Measurements from ENCODE around the gene COL21A1.

The COL21A1 gene

DNA sequence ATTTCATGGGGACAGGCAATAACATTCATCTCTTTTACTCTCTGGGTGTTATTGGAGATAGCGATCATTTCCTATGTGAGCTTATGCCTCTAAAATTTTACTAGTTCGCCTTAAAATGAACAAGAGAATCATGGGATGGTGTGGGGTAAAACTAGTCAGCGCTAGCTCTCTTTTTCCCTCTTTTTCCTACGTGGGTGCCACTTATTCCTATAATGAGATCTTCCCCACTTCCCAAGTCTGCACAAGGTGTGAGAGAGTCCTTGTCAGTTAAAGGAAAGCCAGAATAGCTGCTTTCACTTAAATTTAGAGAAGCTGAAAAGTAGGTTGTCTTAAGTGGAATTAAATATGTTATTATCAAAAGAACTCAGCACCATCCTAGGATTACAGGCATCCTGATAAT is 198.8 kb downstream of the COL21A1 start:
- no CpG with 5 or more reads among the region's 4 CpGs for WGBS (ENCODE audit: extremely low coverage, insufficient coverage, insufficient read length)
- no peaks in the 10 kb centered on the region for H3K79me1 ChIP-seq (ENCODE audit: low read length)
- no peak overlapping the region for H3K14ac ChIP-seq (ENCODE audit: low read length)
- no peak overlapping the region for H3K4me3 ChIP-seq (ENCODE audit: low read depth, low read length)
- H3K4me2 ChIP-seq (ENCODE audit: low read length) = no peak overlapping the region
- H3K36me3 ChIP-seq (ENCODE audit: control insufficient read depth in 1 of 2, insufficient read depth in 2 of 2, low read length in 2 of 2) = no peaks in the 10 kb centered on the region
- H4K8ac ChIP-seq (ENCODE audit: low read depth, low read length) = no peak overlapping the region
- H4K91ac ChIP-seq (ENCODE audit: low read depth, low read length) = no peak overlapping the region
- no peak for DNase-seq
- no peak overlapping the region for H2BK120ac ChIP-seq (ENCODE audit: insufficient read depth, low read length, poor library complexity)
- no peak overlapping the region for H2BK12ac ChIP-seq (ENCODE audit: low read length)
- H3K79me2 ChIP-seq (ENCODE audit: control insufficient read depth, insufficient read depth, low read length, poor library complexity) = no peaks in the 10 kb centered on the region
- no peak overlapping the region for H3K18ac ChIP-seq (ENCODE audit: low read length)
- H4K12ac ChIP-seq (ENCODE audit: low read depth, low read length) = no peak overlapping the region
- H3K27me3 ChIP-seq (ENCODE audit: insufficient read depth, low read length) = no peaks in the 10 kb centered on the region
- H2BK5ac ChIP-seq (ENCODE audit: low read depth, low read length, poor library complexity) = no peak overlapping the region
- H2AK5ac ChIP-seq (ENCODE audit: low read length) = no peak overlapping the region
- no peak overlapping the region for H3K9ac ChIP-seq (ENCODE audit: low read length)
- H3K23ac ChIP-seq (ENCODE audit: low read length) = no peak overlapping the region
- H2AFZ ChIP-seq (ENCODE audit: insufficient read depth, low read length, poor library complexity) = no peak overlapping the region
- no peak overlapping the region for H3K27ac ChIP-seq (ENCODE audit: low read depth, low read length)
- no peak overlapping the region for H3K4ac ChIP-seq (ENCODE audit: low read depth, low read length)
- no peaks in the 10 kb centered on the region for H3K9me3 ChIP-seq (ENCODE audit: insufficient read depth, low read depth, low read length)
- H3K4me1 ChIP-seq (ENCODE audit: control insufficient read depth in 1 of 2, insufficient read depth in 2 of 2, low read length in 2 of 2) = no peaks in the 10 kb centered on the region

DNA sequence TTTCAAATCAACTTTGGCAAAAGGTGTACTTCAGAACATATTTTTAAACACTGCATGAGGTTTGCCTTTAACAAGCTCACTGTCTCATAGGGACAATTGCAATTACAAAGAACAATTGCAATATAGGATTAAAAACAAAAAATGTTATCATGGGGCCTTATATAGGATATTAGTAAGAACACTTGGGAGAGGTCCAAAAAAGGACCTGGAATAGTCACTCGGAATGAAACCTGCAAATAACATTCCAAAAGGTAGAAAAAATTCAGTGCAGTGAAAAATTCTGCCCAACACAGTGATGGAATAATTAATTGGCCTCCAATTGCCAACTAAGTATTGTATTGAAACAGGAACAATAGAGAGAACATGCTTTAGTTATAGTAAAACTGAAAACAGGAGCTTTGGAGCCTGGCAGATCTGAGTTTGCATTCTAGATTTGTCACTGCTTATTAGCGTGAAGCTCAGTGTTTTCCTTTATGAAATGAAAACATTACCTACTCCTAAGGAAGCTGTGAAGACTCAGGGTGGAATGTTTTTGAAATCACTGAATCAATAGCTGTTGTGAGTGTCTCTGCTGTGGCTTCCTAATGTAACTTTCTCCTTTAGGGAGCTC is 199.3 kb downstream of the COL21A1 start:
- H3K4me3 ChIP-seq (ENCODE audit: low read depth, low read length) = no peak overlapping the region
- no CpG with 5 or more reads among the region's 2 CpGs for WGBS (ENCODE audit: extremely low coverage, insufficient coverage, insufficient read length)

DNA sequence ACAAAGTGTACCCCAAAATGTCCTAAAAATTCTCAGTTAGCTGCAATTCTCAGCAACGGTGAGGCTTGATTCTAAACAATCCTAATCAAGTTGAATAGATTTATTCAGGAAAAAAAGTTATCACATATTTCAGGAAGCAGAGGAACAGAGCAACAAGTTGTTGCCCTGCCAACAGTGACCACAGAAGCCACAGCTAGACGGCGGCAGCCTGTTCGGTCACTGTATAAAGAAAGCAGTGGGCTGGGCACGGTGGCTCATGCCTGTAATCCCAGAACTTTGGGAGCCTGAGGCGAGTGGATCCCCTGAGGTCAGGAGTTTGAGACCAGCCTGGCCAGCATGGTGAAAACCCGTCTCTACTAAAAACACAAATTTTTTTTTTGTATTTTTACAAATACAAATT is 200.8 kb downstream of the COL21A1 start:
- H3K79me1 ChIP-seq (ENCODE audit: low read length) = no peaks in the 10 kb centered on the region
- H2BK12ac ChIP-seq (ENCODE audit: low read length) = no peak overlapping the region
- H3K9ac ChIP-seq (ENCODE audit: low read length) = no peak overlapping the region
- H3K79me2 ChIP-seq (ENCODE audit: control insufficient read depth, insufficient read depth, low read length, poor library complexity) = no peaks in the 10 kb centered on the region
- H2AK5ac ChIP-seq (ENCODE audit: low read length) = no peak overlapping the region
- DNase-seq = peak in 1 of 2 donors; percentile 54
- H4K12ac ChIP-seq (ENCODE audit: low read depth, low read length) = no peak overlapping the region
- no peak overlapping the region for H3K4ac ChIP-seq (ENCODE audit: low read depth, low read length)
- WGBS (ENCODE audit: extremely low coverage, insufficient coverage, insufficient read length) = no CpG with 5 or more reads among the region's 7 CpGs
- no peak overlapping the region for H3K18ac ChIP-seq (ENCODE audit: low read length)
- H3K27me3 ChIP-seq (ENCODE audit: insufficient read depth, low read length) = no peaks in the 10 kb centered on the region
- H3K9me3 ChIP-seq (ENCODE audit: insufficient read depth, low read depth, low read length) = no peaks in the 10 kb centered on the region
- H3K27ac ChIP-seq (ENCODE audit: low read depth, low read length) = no peak overlapping the region
- no peak overlapping the region for H2AFZ ChIP-seq (ENCODE audit: insufficient read depth, low read length, poor library complexity)
- no peaks in the 10 kb centered on the region for H3K4me1 ChIP-seq (ENCODE audit: control insufficient read depth in 1 of 2, insufficient read depth in 2 of 2, low read length in 2 of 2)
- no peak overlapping the region for H3K14ac ChIP-seq (ENCODE audit: low read length)
- H4K91ac ChIP-seq (ENCODE audit: low read depth, low read length) = no peak overlapping the region
- H3K23ac ChIP-seq (ENCODE audit: low read length) = no peak overlapping the region
- H3K4me3 ChIP-seq (ENCODE audit: low read depth, low read length) = no peak overlapping the region
- no peak overlapping the region for H4K8ac ChIP-seq (ENCODE audit: low read depth, low read length)
- no peaks in the 10 kb centered on the region for H3K36me3 ChIP-seq (ENCODE audit: control insufficient read depth in 1 of 2, insufficient read depth in 2 of 2, low read length in 2 of 2)
- no peak overlapping the region for H2BK5ac ChIP-seq (ENCODE audit: low read depth, low read length, poor library complexity)
- no peak overlapping the region for H3K4me2 ChIP-seq (ENCODE audit: low read length)
- H2BK120ac ChIP-seq (ENCODE audit: insufficient read depth, low read length, poor library complexity) = no peak overlapping the region

More for the DNA sequence above, 199.3 kb downstream of the COL21A1 start:
- Histone ChIP-seq H3K27ac (ENCODE audit: low read depth, low read length) (no peak overlapping the region), H3K79me2 (ENCODE audit: control insufficient read depth, insufficient read depth, low read length, poor library complexity) (no peaks in the 10 kb centered on the region), H3K79me1 (ENCODE audit: low read length) (no peaks in the 10 kb centered on the region), H2BK12ac (ENCODE audit: low read length) (no peak overlapping the region), H2BK120ac (ENCODE audit: insufficient read depth, low read length, poor library complexity) (no peak overlapping the region), H3K23ac (ENCODE audit: low read length) (no peak overlapping the region), H3K9ac (ENCODE audit: low read length) (no peak overlapping the region), H3K4ac (ENCODE audit: low read depth, low read length) (no peak overlapping the region), H4K8ac (ENCODE audit: low read depth, low read length) (no peak overlapping the region), H3K14ac (ENCODE audit: low read length) (no peak overlapping the region), H3K9me3 (ENCODE audit: insufficient read depth, low read depth, low read length) (no peaks in the 10 kb centered on the region), H4K91ac (ENCODE audit: low read depth, low read length) (no peak overlapping the region), H4K12ac (ENCODE audit: low read depth, low read length) (no peak overlapping the region), H3K36me3 (ENCODE audit: control insufficient read depth in 1 of 2, insufficient read depth in 2 of 2, low read length in 2 of 2) (no peaks in the 10 kb centered on the region), H2AK5ac (ENCODE audit: low read length) (no peak overlapping the region), H2BK5ac (ENCODE audit: low read depth, low read length, poor library complexity) (no peak overlapping the region), H3K27me3 (ENCODE audit: insufficient read depth, low read length) (no peaks in the 10 kb centered on the region), H2AFZ (ENCODE audit: insufficient read depth, low read length, poor library complexity) (no peak overlapping the region), H3K18ac (ENCODE audit: low read length) (no peak overlapping the region), H3K4me1 (ENCODE audit: control insufficient read depth in 1 of 2, insufficient read depth in 2 of 2, low read length in 2 of 2) (no peaks in the 10 kb centered on the region), H3K4me2 (ENCODE audit: low read length) (no peak overlapping the region)
- DNase-seq = no peak

DNA sequence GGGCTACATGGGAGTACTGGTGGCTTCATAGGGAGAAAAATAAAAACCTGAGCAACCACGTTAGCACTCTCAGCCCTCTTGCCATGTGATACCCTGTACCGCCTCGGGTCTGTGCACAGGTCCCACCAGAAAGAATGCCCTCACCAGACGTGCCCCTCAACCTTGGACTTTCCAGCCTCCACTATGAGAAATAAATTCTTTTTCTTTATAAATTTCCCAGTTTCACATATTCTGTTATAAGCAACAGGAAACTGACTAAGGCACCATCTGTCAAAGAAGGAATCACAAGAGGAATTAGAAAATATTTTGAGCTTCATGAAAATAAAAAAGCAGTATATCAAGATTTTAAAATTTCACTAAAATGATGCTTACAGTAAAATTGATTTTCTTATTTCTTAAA is 203.6 kb downstream of the COL21A1 start:
- no peak overlapping the region for H4K91ac ChIP-seq (ENCODE audit: low read depth, low read length)
- no peak overlapping the region for H3K23ac ChIP-seq (ENCODE audit: low read length)
- H2AFZ ChIP-seq (ENCODE audit: insufficient read depth, low read length, poor library complexity) = no peak overlapping the region
- no peak overlapping the region for H2BK120ac ChIP-seq (ENCODE audit: insufficient read depth, low read length, poor library complexity)
- no peak overlapping the region for H4K8ac ChIP-seq (ENCODE audit: low read depth, low read length)
- no peaks in the 10 kb centered on the region for H3K9me3 ChIP-seq (ENCODE audit: insufficient read depth, low read depth, low read length)
- H3K4me1 ChIP-seq (ENCODE audit: control insufficient read depth in 1 of 2, insufficient read depth in 2 of 2, low read length in 2 of 2) = no peaks in the 10 kb centered on the region
- H3K79me1 ChIP-seq (ENCODE audit: low read length) = no peaks in the 10 kb centered on the region
- no peaks in the 10 kb centered on the region for H3K27me3 ChIP-seq (ENCODE audit: insufficient read depth, low read length)
- no peak overlapping the region for H3K4ac ChIP-seq (ENCODE audit: low read depth, low read length)
- no peak for DNase-seq
- H3K79me2 ChIP-seq (ENCODE audit: control insufficient read depth, insufficient read depth, low read length, poor library complexity) = no peaks in the 10 kb centered on the region
- no peak overlapping the region for H4K12ac ChIP-seq (ENCODE audit: low read depth, low read length)
- no peak overlapping the region for H3K4me3 ChIP-seq (ENCODE audit: low read depth, low read length)
- no peak overlapping the region for H2BK5ac ChIP-seq (ENCODE audit: low read depth, low read length, poor library complexity)
- no CpG with 5 or more reads among the region's 4 CpGs for WGBS (ENCODE audit: extremely low coverage, insufficient coverage, insufficient read length)
- no peak overlapping the region for H3K14ac ChIP-seq (ENCODE audit: low read length)
- H3K4me2 ChIP-seq (ENCODE audit: low read length) = no peak overlapping the region
- H3K36me3 ChIP-seq (ENCODE audit: control insufficient read depth in 1 of 2, insufficient read depth in 2 of 2, low read length in 2 of 2) = no peaks in the 10 kb centered on the region
- no peak overlapping the region for H3K18ac ChIP-seq (ENCODE audit: low read length)
- no peak overlapping the region for H2AK5ac ChIP-seq (ENCODE audit: low read length)
- H3K27ac ChIP-seq (ENCODE audit: low read depth, low read length) = no peak overlapping the region
- no peak overlapping the region for H3K9ac ChIP-seq (ENCODE audit: low read length)
- no peak overlapping the region for H2BK12ac ChIP-seq (ENCODE audit: low read length)

Data from trophoblast cell (in vitro differentiated cells and primary cell).